GM18873 (cell line): ENCODE measurements around the gene SMOC1.

Experiments
- ATAC-seq: cut with Tn5 transposase; IDR thresholded peaks from one replicate; pipeline ENCODE4 v1.9.1; 2021; ENCODE audit warnings: mild to moderate bottlenecking, moderate library complexity, moderate number of reproducible peaks; ENCODE audit not compliant: unreplicated experiment, low FRiP score

Gene SMOC1

DNA sequence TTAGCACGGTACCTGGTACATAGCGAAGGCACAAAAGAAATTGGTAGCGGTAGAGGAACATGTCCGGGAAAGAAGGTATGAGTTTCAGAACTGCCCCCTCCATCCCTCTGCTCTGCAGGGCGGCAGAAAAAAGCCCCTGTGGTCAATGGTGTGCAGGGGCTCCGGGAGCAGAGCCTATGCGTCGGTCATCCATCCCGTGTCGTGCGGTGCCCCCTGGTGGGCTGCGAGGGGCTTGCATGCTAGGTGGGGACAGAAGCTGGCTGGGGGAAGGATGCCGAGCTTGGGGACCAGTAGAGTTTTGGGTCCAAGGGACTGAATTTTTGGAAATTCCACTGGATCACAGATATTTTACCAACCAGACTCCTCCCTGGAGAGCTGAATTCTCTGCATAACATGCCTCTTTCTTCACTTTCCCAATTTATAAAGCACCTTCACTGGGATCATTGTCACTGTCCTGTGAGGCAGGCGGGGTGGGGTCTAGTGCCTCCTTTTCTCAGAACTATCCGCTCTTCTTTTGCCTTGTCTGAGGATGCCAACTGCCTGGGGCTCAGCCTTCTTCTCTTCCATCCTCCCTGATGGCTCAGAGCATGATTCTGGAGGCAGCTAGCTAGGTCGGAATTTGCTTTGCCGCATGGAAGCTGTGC lies 148.7 kb downstream of the SMOC1 start:
- no peak for ATAC-seq

DNA sequence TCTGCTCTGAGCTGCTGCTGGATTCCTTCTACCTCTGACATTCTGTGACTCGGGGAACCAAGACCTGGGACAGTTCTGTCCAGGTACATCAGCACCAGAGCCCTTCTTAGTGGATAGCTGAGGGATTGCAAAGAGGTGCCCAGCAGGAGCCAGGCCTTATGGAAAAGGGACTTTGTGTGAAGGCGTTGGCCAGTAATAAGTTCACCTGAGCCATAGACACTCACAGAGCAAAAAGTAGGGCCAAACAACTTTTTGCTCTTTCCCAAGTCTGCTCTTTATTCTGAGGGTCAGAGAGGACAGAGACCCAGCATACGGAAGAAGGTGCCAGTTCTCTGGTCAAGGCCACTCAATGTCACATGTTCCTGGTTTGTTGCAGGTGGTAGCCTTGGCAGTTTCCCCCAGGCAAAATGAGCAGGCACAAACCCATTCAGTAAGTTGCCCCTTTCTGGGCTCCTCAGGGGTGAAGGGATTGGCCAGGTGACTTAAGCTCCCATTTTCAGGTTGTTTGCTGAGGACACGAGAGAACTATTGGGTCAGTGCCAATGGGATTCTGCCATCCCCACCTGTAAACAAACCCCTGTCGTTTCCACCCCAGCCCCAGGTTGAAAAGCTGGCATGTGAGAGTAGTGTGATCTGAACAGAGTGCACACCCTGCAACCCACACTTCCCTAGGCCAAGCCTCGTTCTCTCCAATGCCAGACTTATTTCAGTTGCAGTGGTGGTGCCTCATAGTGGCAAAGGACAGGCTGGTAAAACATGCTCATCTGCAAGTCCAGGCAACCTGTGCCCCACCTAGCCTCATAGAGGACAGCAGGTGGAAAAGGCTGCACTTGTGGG lies 150.3 kb downstream of the SMOC1 start:
- ATAC-seq = no peak

DNA sequence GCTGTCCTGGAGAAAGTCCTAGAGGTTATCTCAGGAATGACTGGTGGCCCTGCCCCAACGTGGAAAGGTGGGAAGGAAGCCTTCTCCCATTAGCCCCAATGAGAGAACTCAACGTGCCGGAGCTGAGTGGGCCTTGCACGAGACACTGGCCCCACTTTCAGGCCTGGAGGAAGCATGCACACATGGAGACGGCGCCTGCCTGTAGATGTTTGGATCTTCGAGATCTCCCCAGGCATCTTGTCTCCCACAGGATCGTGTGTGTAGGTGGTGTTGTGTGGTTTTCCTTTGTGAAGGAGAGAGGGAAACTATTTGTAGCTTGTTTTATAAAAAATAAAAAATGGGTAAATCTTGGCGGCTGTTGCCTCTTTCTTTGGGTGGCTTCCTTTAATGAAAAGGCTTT lies 152.8 kb downstream of the SMOC1 start:
- no peak for ATAC-seq

DNA sequence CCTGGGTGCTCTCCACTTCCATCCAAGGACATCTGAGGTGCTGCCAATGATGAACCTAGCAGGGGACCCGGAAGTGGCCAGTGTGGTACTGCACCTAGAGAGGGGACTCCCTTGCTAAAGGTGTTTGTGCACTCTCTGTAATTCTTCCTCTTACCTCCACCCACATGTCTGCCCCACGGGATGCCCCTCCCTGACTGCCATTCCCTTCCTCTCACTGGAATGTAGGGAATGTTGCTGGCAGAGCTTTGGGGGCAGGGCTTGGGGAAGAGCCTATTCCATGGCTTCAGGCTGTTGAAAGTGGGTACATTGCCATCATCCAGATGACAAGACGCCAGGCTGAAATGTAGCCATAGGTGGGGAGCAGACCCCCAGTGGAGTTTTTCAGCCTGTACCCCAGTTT lies 153.2 kb downstream of the SMOC1 start:
- no peak for ATAC-seq

DNA sequence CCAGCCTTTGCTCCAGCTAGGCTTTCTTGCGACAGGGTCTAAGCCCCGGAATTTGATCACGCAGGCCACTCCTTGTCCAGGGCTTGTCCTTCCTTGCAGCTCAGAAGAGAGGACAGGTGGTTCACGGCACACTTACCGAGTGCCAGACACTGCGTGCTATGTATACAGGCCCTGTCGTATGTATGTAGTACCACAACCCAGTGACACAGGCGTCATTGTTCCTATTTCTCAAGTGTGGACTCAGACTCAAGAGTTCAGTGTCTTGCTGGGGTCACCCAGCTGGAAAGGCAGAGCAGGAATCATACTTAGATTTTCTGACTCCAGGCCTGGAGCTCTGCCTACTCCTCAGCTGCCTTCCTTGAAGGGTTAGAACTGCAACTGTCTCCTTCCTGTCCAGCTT lies 153.9 kb downstream of the SMOC1 start:
- no peak for ATAC-seq

DNA sequence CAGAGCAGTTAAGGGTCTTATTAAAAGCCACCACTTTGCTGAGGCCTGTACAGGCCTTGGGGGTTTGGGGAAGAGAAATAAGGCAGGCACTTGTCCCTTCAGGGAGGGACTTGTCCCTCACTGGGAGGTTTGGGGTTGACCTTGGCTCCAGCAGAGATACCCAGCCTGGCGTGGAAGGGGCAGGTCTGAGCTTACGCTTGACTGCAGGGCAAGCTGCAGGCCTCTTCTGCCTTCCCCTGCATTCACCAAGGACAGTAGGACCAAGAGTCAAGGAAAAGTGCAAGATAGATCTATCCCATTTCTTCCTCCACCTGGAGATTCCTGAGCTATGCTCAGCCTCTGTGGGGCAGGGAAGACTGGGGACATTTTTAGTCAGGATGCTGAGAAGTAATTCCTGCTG lies 154.3 kb downstream of the SMOC1 start:
- no peak for ATAC-seq

DNA sequence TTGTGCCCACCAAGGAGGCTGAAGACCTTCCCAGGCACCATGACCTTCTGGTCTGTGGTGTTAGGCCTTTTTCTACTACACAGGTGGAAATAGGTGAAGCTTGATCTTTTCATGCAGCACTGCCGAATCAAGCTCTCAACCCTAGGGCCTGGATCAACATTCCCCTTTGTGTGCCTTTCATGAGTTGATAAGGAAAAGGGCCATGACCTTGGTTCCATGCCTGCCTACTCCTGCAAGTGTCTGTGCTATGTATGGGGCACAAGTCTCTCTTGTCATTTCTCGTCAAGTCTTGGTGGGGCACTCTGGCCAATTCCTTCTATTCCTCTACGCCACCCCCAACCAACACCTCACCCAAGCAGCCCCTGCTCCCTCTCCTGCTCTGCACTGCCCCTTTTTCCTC lies 155.0 kb downstream of the SMOC1 start:
- no peak for ATAC-seq

DNA sequence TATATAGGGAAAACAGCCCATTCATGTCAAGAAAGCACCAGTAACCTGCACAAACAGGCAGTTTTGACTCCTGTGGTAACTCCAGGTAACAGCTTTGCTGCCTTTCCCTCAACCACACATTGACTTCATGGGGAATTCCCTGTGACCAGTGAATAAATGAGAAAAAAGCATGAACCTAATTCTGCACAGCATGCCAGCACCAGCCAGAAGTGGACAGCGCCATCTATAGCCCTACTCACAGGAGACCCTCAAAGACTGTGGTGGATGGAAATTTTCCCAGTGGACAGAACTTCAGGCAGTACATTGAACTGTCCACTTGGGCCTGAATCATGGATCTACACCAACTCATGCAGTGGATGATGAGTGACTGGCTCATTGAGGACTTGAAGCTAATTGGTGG lies 157.4 kb downstream of the SMOC1 start:
- ATAC-seq = no peak

DNA sequence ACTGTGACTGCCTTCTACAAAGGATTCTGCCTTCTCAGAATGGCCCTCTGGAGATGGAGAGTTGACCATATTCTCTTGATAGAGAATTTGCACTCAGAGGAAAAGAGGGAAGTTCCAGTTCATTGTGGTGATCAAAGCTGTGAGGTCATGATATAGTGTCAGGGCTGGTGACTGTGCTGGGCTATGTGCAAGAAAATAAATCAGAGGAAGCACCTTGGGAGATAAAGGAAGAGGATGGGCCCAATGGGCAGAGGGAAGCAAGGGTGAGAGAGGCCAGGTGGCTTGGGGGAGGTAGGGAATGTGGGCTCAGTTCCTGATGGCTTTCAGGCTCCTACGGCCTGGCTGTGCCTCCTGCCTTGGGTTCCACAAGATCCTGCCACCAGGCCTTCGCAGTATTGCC lies 163.8 kb downstream of the SMOC1 start:
- no peak for ATAC-seq

DNA sequence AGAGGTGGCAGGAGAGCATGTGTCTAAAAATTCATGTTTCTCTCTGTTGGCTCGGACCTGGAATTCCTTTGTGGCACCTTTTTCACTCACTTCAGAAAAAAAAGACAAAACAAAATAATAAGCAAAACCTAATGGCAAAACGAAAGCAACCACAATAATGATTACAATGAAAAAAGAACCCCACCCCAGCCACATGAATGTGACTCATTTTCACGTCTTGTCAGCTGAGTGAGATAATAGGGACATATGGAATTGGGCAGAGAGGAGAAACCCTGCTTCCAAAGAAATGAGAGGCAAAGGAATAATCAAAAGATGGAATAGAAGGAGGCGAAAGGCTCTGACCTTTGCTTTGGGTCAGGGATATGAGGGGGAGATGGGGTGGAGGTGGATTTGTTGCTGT lies 166.1 kb downstream of the SMOC1 start:
- no peak for ATAC-seq

DNA sequence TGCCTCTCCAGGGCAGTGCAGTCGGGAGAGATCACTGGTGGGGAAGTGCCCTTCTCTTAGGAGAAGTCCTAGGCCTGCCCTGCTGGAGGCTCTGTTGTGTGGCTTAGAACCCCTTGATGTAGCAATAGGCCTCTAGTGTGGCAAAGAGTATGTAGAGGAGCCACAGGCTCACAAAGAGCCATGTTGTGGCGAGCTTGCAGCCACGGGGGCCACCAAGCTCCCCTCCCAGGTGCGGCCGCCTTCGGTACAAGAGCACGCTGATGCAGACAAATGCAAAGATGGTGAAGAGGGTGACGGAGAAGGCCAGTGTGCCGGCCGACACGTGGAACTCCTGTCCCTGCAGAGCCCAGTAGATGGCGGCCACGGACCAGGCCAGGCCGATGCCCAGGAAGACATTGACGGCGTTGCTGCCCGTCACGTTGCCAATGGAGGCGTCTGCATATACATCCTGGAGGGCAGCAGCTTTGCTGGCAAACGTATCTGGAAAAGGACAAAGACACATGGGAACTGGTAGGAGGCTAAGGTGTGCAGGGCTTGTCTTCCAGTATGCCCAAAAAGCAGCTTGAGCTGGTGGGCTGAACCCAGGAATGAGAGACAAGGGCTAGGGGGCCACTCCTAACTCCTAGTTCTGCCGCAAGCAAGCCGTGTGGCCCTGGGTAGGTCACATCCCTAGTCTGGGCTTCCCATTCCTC lies 166.8 kb downstream of the SMOC1 start:
- no peak for ATAC-seq

DNA sequence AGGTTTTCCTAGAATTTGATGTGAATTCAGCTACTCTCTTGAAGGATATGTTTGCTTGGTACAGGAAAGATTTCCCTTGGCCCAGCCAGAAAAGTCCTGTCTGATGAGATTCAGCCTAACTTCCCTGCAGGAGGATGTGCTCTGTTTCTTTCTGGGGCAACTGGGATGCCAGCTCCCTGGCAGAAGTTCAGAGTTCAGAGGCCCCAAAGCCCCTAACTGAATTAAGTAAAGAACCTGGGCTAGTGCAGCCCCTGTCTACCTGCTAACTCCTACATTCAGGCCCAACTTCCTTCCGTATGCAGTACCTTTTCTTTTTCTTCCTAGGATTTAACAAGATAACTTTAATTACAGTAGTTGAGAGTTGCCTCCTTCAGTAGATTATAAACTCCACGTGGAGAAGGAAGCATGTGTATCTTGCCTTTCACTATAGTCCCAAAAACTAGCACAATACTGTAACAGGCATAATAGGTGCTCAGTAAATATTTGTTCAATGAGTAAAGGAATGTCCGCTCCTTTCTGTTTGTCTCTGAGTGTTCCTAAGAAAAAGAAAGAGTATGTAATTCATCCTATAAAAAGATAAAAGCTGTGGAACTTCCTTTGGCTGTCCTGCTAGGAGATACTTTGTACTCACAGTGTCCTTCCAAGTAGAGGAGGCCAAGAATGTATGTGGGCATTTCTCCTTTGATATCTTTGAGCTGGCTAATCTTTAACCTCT lies 168.5 kb downstream of the SMOC1 start:
- ATAC-seq = no peak

DNA sequence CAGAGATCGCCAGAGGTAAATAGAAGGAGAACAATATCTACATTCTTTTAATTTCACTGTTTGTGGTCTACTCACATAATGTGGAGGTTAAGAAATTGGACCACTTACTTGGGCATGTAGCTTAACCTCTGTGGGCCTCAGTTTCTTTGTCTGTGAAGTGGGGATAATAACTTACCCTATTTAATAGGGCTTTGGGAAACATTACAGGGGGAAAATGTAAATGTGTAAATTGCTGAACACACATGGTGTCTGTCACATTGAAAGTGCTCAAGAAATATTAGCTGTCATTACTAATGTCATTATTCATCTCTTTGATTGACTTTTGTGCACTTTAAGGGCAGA lies 169.1 kb downstream of the SMOC1 start:
- ATAC-seq = no peak

DNA sequence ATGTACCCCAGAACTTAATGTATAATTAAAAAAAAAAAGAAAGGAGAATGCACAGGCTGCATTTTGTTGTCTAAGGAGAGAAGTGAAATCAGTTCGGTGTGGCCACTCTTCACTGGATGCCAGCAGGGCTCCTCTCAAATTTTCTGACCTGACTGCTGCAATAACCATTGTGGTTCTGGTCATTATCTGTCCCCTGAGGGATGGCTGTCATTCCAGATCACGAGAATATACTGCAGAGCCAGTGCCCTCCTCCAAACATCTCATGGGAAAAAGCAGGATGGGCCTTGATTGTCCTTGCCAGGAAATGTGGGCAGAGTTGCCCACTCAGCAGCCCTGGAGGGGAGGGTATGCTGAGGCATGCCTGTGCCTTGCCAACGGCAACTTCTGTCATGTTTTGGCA lies 170.4 kb downstream of the SMOC1 start:
- ATAC-seq = no peak

DNA sequence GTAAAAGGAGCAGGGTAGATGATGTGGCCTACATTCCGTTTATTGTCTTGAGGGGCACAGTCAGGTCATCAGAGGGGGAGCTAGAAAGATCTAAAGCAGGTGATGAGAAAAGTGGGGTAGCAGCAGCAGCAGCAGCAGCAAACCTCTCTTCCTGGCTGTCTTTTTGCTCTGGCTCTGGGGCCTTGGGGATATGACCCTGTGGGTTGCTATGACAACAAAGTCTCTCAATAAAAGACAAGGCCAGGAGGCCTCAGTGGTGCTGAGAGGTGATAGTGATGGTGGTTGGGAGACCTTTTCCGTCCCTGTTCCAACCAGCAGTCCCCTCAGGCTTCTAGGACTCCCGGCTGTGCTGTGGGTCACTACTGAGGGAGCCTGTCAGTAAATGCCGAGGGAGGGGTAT lies 170.9 kb downstream of the SMOC1 start:
- no peak for ATAC-seq

DNA sequence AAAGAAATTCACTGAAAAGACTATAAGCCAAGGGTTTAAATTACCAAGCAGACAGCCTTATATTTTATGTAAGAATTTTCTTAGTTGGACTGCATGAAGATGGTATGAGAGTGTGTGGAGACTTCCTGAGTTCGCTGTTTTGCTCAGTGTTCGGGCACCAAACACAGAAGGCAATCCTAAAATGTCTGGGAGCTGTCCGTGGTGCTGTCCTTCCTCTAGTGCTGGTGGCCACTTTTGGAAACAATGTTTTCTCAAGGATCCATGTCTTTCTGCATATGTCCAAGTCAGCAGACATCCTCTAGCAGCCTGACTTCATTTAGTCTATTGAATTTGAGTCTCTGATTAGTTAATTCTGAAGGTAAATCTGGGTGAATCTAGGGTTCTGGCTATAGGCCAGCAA lies 173.8 kb downstream of the SMOC1 start:
- no peak for ATAC-seq

DNA sequence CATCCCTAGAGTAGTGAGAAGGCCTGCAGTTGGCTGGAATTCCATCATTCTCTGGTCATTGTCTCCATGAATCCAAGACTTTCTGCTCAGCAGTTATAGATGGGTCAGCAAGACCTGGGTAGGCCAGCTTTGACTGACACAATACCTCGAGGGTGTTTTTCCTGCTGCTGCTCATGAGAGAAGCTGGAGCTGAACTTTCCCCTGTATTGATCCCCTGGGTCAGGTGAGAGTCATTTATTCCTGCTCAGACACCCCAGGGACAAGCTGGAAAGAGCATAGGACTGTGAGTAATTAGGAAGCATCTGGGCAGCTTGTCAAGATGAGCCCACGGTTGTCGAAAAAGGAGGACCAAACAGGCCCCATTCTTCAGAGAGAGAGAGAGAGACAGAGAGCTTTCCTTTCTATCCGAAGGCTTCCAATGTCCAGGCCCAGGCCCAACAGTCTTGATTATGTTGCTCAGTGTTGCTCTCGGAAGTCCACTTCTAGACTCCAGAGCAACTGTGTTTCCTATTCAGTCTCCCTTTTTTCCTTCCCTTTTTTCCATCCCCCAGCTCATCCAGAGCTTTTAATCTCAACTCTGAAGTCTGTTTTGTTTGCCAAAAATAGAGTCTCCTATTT lies 178.4 kb downstream of the SMOC1 start:
- no peak for ATAC-seq

DNA sequence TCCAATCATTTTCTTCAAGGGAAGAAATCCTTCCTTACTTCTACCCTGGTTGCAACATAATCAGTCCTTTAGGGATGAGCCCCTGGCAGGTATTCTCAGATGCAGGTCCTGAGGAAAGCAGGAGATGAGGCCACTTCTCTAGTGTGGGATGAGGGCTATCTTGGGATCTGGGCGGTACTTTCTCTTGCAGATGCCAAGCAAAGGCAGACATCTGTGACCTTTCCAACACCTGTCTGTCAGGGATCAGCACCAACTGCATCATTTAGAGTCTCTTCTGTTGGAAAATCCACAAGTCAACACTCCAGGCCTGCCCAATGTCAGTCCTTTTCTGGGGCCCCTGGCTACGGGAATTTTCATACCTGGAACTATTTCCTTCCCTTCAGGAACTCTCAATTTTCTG lies 180.3 kb downstream of the SMOC1 start:
- ATAC-seq = no peak

DNA sequence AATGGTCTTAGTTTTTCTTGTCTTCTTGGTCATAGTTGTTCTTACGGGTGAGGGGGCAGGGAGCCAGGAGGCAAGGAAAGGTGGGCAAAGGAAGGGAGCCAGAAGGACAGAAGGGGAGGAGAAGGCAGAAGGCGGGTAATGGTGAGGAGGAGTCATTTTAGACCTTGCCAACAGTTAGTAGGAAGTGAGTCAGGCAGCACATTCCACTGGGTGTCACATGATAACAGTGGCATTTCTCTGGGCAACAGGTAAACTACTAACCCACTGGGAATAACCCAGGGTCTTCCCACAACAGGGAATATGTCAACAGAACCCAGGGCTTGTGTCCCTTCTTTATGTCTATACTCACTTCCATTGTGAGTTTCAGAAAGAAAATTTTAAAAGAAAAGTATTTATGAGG lies 181.9 kb downstream of the SMOC1 start:
- ATAC-seq = no peak

DNA sequence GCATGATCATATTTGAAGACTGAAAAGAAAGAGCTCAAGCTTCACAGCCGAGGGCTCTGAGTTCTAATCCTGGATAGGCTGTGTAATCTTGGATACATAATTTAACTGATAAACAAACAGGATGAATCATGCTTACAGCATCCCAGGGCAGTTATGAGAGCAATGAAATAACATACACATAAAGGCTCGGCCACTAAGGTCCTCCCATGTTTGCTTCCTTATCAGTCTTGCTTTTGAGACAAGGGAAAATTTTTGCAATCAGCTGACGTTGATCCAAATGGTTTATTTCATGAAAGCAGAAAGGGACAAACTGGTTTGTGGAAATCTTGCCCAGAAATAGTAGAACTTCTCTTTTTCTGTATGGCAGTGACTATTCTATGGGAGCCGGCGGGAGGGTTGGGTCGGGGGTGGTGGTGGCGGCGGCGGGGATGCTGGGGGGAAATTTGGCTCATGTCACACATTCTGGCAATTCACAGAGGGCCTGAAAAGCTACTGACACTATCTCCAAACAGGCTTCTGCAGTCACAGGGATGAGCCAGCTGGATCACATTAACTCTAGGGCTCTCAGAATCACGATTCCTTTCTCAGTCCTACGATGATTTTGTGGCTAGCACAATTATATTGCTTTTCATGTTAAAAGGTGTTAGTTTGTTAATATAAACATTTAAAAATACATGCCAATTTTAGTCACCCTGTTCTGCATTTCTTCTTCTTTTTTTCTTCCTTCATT lies 185.1 kb downstream of the SMOC1 start:
- ATAC-seq = no peak
